Left ventricle myocardium inferior (tissue), 1 donor: ENCODE data around the gene GOLGA8M. TPM values are rescaled to one million over a fixed set of nuclear protein-coding genes. Genes with fewer than 3 reads are reported as not detected.
"Not testable (repeated sequence)": the region's sequence is repeated elsewhere in the genome, so short reads cannot be mapped to it uniquely, and the experiment has no call there.

ENCODE experiments used
- DNase-seq: peaks from one replicate; pipeline ENCODE4 v3.0.0-alpha.2; 2020
- H3K27ac ChIP-seq: fragments of 200-600 bp; replicated peaks from 2 replicates; pipeline ENCODE4 v1.8.0; 2021
- H3K27me3 ChIP-seq: fragments of 200-600 bp; 2 replicates; pipeline ENCODE4 v1.8.0; 2021; ENCODE audit warnings: low read depth
- H3K36me3 ChIP-seq: fragments of 200-600 bp; 2 replicates; pipeline ENCODE4 v1.8.0; 2021
- H3K4me1 ChIP-seq: fragments of 200-600 bp; 2 replicates; pipeline ENCODE4 v1.8.0; 2021
- H3K4me3 ChIP-seq: fragments of 200-600 bp; 2 replicates; pipeline ENCODE4 v1.8.0; 2021; ENCODE audit warnings: mild to moderate bottlenecking, moderate library complexity
- H3K9me3 ChIP-seq: fragments of 200-600 bp; replicated peaks from 2 replicates; pipeline ENCODE4 v1.8.0; 2021
- intact Hi-C: fragments of 100-400 bp; cut with micrococcal nuclease; formaldehyde crosslinking; loops from one replicate; pipeline ENCODE4 v1.11.0; 2022
- total RNA-seq: library from RNA; stranded (reverse); fragmentation: NEBNext Ultra II Directional; extraction: Animal tissue kit (Norgen Biotek cat#: 25700); gene quantifications from one replicate; pipeline ENCODE4 v1.2.1, GENCODE V29; 2021
- TF ChIP-seq, protein P1 (sequence below): fragments of 200-600 bp; IDR thresholded peaks from 2 replicates; pipeline ENCODE4 v1.8.0; 2021; ENCODE audit warnings: antibody characterized with exemption, mild to moderate bottlenecking, borderline replicate concordance
- donor health status: DM: no; HTN: yes; CAD: no; lungs with severe emphysema.

GOLGA8M gene
- total RNA-seq, 1 donor from 2014 or later: 2.5 TPM

DNA sequence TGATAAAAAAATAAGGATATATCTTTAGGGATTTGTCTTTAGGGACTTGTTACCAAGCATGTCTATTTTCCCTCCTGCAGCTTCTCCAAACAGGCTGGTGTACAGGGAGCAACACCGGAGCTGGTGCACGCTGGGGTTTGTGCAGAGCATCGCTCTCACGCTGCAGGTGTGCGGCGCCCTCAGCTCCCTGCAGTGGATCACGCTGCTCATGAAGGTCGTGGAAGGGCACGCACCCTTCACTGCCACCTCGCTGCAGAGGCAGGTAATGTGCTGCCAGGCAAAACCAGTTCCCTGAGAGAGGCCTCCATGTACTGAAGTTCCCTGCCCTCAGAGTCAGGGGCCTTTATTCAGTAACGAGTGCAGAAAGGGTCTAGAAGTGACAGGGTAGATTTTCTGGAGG lies 58.0 kb downstream of the GOLGA8M start:
- H3K4me3 ChIP-seq, H3K27me3 ChIP-seq, DNase-seq, intact Hi-C loops, H3K9me3 ChIP-seq, H3K27ac ChIP-seq, H3K4me1 ChIP-seq: not testable (repeated sequence)
- H3K36me3 ChIP-seq: peaks cover 14% of the 10 kb centered on the region
- TF ChIP-seq, protein P1, sequence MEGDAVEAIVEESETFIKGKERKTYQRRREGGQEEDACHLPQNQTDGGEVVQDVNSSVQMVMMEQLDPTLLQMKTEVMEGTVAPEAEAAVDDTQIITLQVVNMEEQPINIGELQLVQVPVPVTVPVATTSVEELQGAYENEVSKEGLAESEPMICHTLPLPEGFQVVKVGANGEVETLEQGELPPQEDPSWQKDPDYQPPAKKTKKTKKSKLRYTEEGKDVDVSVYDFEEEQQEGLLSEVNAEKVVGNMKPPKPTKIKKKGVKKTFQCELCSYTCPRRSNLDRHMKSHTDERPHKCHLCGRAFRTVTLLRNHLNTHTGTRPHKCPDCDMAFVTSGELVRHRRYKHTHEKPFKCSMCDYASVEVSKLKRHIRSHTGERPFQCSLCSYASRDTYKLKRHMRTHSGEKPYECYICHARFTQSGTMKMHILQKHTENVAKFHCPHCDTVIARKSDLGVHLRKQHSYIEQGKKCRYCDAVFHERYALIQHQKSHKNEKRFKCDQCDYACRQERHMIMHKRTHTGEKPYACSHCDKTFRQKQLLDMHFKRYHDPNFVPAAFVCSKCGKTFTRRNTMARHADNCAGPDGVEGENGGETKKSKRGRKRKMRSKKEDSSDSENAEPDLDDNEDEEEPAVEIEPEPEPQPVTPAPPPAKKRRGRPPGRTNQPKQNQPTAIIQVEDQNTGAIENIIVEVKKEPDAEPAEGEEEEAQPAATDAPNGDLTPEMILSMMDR: peak; percentile 29

DNA sequence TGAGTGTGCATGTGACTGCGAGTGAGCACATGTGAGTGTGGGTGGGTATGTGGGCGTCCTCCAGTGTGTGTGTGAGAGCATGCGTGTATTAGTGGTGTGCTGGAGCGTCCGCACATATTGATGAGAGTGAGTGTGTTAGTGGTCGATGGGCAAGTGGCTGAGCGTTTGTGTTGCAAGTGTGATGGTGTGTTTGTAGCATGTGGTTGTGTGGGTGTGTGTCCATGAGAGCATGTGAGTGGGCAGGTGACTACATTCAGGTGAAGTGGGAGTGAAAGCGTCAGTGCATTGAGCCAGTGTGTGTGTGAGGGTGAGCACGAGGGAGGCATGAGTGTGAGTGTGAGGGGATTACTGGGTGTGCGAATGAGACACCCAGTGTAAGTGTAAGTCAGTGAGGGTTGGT lies 59.7 kb downstream of the GOLGA8M start:
- DNase-seq, H3K27me3 ChIP-seq, H3K27ac ChIP-seq, intact Hi-C loops, H3K4me3 ChIP-seq, H3K4me1 ChIP-seq, H3K9me3 ChIP-seq: not testable (repeated sequence)
- H3K36me3 ChIP-seq: peaks cover 14% of the 10 kb centered on the region

Other genes starting within 250 kb of the GOLGA8M start
- not detected for gene GOLGA8G, start 179.4 kb downstream of the GOLGA8M start, total RNA-seq
- gene GOLGA6L25, start 158.9 kb downstream of the GOLGA8M start, total RNA-seq: not detected
- not detected for gene GOLGA6L7, start 136.2 kb upstream of the GOLGA8M start, total RNA-seq
- 0.38 TPM for gene APBA2, start 173.6 kb upstream of the GOLGA8M start, total RNA-seq